Measurements from ENCODE around the gene JCAD. TPM values are rescaled to one million over a fixed set of nuclear protein-coding genes. Genes with fewer than 3 reads are reported as not detected.

JCAD gene, protein sequence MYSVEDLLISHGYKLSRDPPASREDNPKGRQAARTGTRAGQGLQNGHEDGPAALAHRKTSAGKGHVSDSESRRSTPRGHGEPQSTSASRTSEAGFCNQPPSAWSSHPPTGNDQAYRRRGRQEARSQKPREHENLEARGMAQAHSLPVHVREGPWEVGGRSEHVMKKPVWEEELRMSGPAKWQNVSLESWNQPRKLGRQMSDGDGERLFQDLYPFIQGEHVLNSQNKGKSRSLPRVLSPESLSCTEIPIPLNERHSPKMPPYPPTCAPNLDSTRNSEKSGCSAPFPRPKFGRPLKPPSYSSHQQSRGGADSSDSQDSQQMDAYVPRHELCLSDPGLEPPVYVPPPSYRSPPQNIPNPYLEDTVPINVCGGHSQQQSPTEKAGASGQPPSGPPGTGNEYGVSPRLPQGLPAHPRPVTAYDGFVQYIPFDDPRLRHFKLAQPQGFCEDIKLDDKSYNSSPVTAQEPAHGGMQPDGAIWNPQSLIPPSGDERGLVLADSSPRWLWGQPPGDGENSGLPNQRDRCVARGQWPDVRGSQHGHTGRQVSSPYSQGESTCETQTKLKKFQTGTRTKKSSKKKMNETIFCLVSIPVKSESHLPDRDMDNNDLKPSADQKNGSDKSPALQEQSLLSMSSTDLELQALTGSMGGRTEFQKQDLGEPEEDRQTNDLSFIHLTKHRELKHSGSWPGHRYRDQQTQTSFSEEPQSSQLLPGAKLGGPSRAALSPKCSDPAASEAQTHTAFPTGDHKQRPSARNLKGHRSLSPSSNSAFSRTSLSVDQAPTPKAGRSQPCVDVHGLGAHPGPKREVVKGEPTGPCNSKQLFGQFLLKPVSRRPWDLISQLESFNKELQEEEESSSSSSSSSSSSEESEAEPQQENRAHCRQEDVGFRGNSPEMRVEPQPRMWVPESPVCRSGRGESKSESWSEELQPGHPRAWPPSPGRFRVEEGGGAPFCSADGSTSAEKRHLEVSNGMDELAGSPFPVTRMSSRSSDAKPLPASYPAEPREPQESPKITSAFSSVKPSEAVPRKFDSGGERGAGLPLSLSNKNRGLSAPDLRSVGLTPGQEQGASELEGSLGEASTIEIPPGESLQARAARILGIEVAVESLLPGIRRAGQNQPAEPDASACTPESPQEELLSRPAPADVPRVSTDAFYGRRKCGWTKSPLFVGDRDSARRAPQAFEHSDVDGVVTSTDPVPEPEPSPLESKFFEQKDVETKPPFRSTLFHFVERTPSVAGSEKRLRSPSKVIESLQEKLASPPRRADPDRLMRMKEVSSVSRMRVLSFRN (N-terminal part only)
- total RNA-seq, result 100 to 1,000 TPM in 1 of 4 donors, 10 to 100 TPM in 3; 21.7 to 112 (median 43.0) TPM

DNA sequence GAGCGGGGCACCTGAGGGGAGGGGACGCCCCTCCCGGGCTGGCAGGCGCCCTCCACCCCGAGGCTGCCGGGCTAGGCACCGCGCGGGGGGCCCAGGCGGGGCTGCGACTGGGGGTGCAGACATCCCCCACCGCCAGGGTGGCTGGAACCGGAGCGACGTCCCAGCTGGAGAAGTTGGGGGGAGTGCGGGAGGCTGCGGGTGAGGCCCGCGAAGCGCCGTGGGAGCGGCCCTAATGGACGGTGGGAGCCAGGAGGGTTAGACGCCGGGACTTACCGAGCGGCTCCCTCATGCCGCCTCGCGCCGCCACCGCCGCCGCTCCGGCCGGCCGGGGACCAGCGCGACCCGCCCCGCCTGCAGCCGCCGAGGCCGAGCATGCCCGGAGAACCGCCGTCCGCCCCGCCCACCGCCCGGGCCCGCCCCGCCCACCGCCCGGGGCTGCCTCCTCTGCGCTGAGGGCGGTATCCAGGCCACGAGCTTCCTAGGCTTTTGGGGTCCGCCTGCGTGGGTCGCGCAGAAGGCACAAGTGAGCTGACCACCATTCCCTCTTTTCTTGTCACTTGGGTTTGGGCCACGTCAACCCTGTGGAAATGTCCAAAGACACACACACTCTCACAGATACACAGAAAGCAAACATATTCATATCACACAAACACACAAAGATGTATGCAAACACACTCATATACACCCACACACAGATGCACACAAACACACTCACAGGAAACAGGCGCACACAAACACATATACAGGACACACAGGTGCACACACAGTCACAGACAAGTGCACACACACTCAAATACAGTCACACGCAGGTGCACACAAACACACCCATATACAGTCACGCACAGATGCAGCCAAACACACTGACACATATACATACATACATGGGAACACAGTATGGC, at the start of gene JCAD:
Gene JCAD, minus strand, starts transcription at position 378 of the 899 bp plus-strand sequence. CDS start 11,774 bp downstream, outside the sequence.
- TF ChIP-seq, protein P1, sequence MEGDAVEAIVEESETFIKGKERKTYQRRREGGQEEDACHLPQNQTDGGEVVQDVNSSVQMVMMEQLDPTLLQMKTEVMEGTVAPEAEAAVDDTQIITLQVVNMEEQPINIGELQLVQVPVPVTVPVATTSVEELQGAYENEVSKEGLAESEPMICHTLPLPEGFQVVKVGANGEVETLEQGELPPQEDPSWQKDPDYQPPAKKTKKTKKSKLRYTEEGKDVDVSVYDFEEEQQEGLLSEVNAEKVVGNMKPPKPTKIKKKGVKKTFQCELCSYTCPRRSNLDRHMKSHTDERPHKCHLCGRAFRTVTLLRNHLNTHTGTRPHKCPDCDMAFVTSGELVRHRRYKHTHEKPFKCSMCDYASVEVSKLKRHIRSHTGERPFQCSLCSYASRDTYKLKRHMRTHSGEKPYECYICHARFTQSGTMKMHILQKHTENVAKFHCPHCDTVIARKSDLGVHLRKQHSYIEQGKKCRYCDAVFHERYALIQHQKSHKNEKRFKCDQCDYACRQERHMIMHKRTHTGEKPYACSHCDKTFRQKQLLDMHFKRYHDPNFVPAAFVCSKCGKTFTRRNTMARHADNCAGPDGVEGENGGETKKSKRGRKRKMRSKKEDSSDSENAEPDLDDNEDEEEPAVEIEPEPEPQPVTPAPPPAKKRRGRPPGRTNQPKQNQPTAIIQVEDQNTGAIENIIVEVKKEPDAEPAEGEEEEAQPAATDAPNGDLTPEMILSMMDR (IDR thresholded peaks at IDR 0.05; ENCODE audit: low read depth), result no peak

DNA sequence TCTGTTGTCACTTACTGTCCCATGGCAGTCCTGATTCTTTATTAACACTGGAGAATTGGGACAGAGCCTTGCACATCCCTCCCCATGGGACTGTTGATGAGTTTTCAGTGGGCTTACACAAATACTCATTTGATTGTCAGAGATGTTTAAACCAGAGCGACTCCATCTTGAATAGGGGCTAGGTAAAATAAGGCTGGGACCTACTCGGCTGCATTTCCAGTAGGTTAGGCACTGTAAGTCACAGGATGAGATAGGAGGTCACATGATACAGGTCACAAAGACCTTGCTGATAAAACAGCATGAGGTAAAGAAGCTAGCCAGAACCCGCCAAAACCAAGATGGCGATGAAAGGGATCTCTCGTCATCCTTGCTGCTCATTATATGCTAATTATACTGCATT, 47.6 kb upstream of the JCAD start:
- TF ChIP-seq, protein P1 (IDR thresholded peaks at IDR 0.05; ENCODE audit: low read depth), result no peak

DNA sequence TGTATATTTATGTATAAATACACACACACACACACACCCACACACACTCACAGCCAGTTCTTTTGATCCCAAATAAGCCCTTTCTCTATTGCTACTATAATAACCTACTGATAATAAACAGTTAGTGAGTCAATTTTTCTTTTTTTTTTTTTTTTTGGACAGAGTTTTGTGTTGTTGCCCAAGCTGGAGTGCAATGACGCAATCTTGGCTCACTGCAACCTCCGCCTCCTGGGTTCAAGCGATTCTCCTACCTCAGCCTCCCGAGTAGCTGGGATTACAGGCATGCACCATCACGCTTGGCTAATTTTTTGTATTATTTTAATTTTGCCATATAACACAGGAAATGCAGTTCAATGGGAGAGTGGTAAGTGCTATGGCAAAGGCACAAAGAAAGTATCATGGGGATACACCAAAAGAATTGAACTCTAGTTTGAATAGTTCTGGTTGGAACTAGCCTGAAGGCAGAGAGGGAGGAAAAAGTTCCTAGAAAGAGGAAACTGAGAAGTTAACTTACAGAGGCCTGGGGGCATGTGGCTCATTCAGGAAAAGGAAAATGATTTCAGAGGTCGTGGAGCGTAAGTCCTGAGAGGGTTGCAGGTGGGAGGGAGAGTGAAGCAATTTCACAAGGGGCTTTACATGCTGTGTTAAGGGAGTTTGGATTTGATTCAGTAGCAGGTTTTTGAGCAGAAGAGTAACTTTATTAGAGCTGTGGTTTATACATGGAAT, 44.4 kb upstream of the JCAD start:
- TF ChIP-seq, protein P1 (IDR thresholded peaks at IDR 0.05; ENCODE audit: low read depth), result no peak

DNA sequence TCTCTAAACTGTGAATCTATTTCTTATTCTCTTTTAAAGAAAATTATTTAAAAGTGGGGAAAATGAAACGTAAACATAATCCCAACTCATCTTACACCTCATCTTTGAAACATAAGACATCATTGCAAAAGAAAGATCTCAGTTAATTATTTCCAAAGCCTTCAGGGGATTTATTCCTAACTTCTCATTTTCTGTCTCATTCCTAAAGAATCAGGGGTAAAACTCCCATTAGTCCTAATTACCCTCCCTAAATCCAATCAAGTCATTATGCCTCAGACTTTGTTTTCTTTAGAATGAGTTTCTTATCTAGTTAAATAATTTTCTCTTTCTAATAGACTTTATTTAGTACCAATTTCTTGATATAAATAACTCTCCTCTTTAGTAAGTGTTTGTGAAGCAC, 39.7 kb upstream of the JCAD start:
- TF ChIP-seq, protein P1 (IDR thresholded peaks at IDR 0.05; ENCODE audit: low read depth), result no peak

DNA sequence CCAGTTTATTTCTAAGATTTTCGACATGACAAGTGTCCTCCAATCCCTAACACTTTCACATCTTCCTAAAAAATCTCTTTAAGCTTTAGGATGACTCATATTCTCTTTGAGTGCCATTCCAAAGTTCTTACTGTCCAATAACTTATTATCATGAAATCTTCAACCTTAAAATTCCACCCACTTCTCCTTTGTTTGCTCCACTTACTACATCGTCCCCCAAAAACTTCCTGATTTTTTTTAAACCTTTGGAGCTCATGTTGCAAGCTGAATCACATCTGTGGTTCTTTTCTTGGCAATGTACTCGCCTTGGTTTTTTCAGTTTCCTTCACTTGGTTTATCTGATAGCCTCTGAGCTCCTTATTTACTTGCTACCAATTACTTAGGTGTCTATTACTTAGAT, 39.2 kb upstream of the JCAD start:
- TF ChIP-seq, protein P1 (IDR thresholded peaks at IDR 0.05; ENCODE audit: low read depth), result no peak

DNA sequence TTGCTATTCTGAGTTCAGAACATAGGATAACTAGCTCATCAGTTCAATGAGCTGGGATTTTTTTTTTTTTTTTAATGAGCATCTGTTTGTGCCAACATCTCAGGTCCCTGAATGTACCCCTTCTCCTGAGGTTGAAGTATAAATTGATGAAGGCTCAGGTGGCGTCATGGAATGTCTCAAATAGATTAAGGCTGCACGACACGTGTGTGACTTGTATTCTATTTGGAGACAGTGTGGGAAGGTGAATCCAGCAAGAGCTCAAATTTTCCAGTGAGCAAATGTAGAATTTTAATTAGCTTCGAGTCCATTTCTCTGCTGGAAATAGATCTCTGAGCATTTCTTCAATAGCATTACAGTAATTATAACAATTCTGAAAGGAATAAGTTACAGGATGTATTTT, 37.2 kb upstream of the JCAD start:
- TF ChIP-seq, protein P1 (IDR thresholded peaks at IDR 0.05; ENCODE audit: low read depth), result no peak
